ENCODE data around the gene SMARCC2.

SMARCC2 gene

GRCh38 chr12:56208006-56208405 is 18.7 kb upstream of the SMARCC2 start:
- no peak for DNase-seq (ENCODE audit: low read depth)

GRCh38 chr12:56206452-56207166 is 17.3 kb upstream of the SMARCC2 start:
- DNase-seq (ENCODE audit: low read depth) = peak; percentile 60

GRCh38 chr12:56205445-56205844 is 16.2 kb upstream of the SMARCC2 start:
- no peak for DNase-seq (ENCODE audit: low read depth)

GRCh38 chr12:56204275-56204674 is 15.0 kb upstream of the SMARCC2 start:
- DNase-seq (ENCODE audit: low read depth) = no peak

- DNase-seq (ENCODE audit: low read depth) = no peak
Observed at GRCh38 chr12:56202838-56203237, 13.6 kb upstream of the SMARCC2 start.

GRCh38 chr12:56202366-56202765 is 13.1 kb upstream of the SMARCC2 start:
- DNase-seq (ENCODE audit: low read depth) = no peak

- DNase-seq (ENCODE audit: low read depth) = peak; percentile 20
Observed at GRCh38 chr12:56198836-56199235, 9.6 kb upstream of the SMARCC2 start.

GRCh38 chr12:56197921-56198635 is 8.8 kb upstream of the SMARCC2 start:
- no peak for DNase-seq (ENCODE audit: low read depth)

- DNase-seq (ENCODE audit: low read depth) = peak; percentile 96
Observed at GRCh38 chr12:56196818-56197550, 7.7 kb upstream of the SMARCC2 start.

GRCh38 chr12:56193025-56193578 is 3.8 kb upstream of the SMARCC2 start:
- peak; percentile 83 for DNase-seq (ENCODE audit: low read depth)

GRCh38 chr12:56192582-56192981 is 3.3 kb upstream of the SMARCC2 start:
- DNase-seq (ENCODE audit: low read depth) = no peak

GRCh38 chr12:56190695-56191155 is 1.4 kb upstream of the SMARCC2 start:
- no peak for DNase-seq (ENCODE audit: low read depth)

GRCh38 chr12:56189918-56190694 is 823 bp upstream of the SMARCC2 start:
- peak; percentile 78 for DNase-seq (ENCODE audit: low read depth)

GRCh38 chr12:56188778-56189098 is 545 bp downstream of the SMARCC2 start:
- DNase-seq (ENCODE audit: low read depth) = no peak

GRCh38 chr12:56188131-56188777 is 1.0 kb downstream of the SMARCC2 start:
- no peak for DNase-seq (ENCODE audit: low read depth)

GRCh38 chr12:56186957-56187356 is 2.3 kb downstream of the SMARCC2 start:
- DNase-seq (ENCODE audit: low read depth) = no peak

GRCh38 chr12:56178347-56178746 is 10.9 kb downstream of the SMARCC2 start:
- no peak for DNase-seq (ENCODE audit: low read depth)

- DNase-seq (ENCODE audit: low read depth) = no peak
Observed at GRCh38 chr12:56172839-56173238, 16.4 kb downstream of the SMARCC2 start.

- no peak for DNase-seq (ENCODE audit: low read depth)
Observed at GRCh38 chr12:56169229-56169759, 20.0 kb downstream of the SMARCC2 start.

GRCh38 chr12:56165369-56165768 is 23.9 kb downstream of the SMARCC2 start:
- DNase-seq (ENCODE audit: low read depth) = no peak

GRCh38 chr12:56164345-56164729 is 24.9 kb downstream of the SMARCC2 start:
- DNase-seq (ENCODE audit: low read depth) = no peak

All from iris pigment epithelial cell (primary cell).